Lower lobe of right lung (tissue), 2 donors: ENCODE data around the gene USO1. TPM values are rescaled to one million over a fixed set of nuclear protein-coding genes. Genes with fewer than 3 reads are reported as not detected.

ENCODE experiments used
- ATAC-seq, 2 donors: fragments of 200-7000 bp; cut with Tn5 transposase; one replicate each; pipeline ENCODE4 v1.9.1; 2020 to 2022; ENCODE audit warnings: mild to moderate bottlenecking in 2 of 2, moderate library complexity in 2 of 2
- DNase-seq: peaks from one replicate; pipeline ENCODE4 v3.0.0-alpha.2; 2020
- H3K27ac ChIP-seq: fragments of 200-600 bp; one replicate; pipeline ENCODE4 v1.8.0; 2022
- H3K27me3 ChIP-seq: fragments of 200-600 bp; one replicate; pipeline ENCODE4 v1.8.0; 2022; ENCODE audit warnings: low read depth
- H3K36me3 ChIP-seq: fragments of 200-600 bp; one replicate; pipeline ENCODE4 v1.8.0; 2022; ENCODE audit warnings: mild to moderate bottlenecking
- H3K4me1 ChIP-seq: fragments of 200-600 bp; one replicate; pipeline ENCODE4 v1.8.0; 2022
- H3K4me3 ChIP-seq: fragments of 200-600 bp; one replicate; pipeline ENCODE4 v1.8.0; 2022; ENCODE audit warnings: mild to moderate bottlenecking
- H3K9me3 ChIP-seq: fragments of 200-600 bp; one replicate; pipeline ENCODE4 v1.8.0; 2022
- CTCF ChIP-seq: fragments of 200-600 bp; IDR thresholded peaks from one replicate; pipeline ENCODE4 v1.8.0; 2022; ENCODE audit warnings: antibody characterized with exemption, mild to moderate bottlenecking
- intact Hi-C: fragments of 100-400 bp; cut with DNase I; formaldehyde crosslinking; loops from one replicate; pipeline ENCODE4 v1.11.0; 2022
- total RNA-seq: library from RNA; stranded (reverse); fragmentation: NEBNext Ultra II Directional; extraction: Animal tissue kit (Norgen Biotek cat#: 25700); gene quantifications from one replicate; pipeline ENCODE4 v1.2.1, GENCODE V29; 2021
- donor health status: DM: no; HTN: yes; CAD: no; lungs with severe emphysema.

The USO1 gene
- total RNA-seq, 1 donor from 2014 or later: 55.6 TPM

- intact Hi-C loops: no loop called here
- ATAC-seq: peak; percentile 78 to 85
- Histone ChIP-seq H3K36me3 (no peaks in the 10 kb centered on the region), H3K27me3 (no peaks in the 10 kb centered on the region), H3K4me1 (no peaks in the 10 kb centered on the region), H3K9me3 (no peaks in the 10 kb centered on the region), H3K4me3 (no peak overlapping the region), H3K27ac (no peak overlapping the region)
- no peak for TF ChIP-seq CTCF
- no peak for DNase-seq
Measured at GRCh38 chr4:75696071-75696470, 28.3 kb upstream of the USO1 start.

DNA sequence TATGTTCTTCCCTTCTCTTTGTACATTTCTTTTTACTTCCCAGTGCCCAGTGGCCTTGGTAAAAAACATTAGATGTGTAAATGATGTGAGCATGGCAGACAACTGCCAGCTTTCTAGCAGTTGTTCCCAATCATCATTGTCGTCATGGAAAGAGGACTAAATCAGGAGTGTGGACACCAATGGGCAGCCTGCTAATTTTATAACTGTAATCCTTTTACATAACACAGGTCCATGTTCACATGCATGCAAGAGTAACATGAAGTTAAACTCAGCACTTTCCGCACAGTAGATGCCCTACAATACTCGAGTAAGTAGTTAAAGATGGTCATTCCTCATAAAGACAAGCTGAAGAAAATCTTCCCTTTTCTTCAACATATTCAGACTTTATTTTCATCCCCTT is 27.8 kb upstream of the USO1 start:
- ATAC-seq (no peak), DNase-seq (no peak)
- Histone ChIP-seq H3K36me3 (no peaks in the 10 kb centered on the region), H3K4me3 (no peak overlapping the region), H3K27me3 (no peaks in the 10 kb centered on the region), H3K4me1 (no peaks in the 10 kb centered on the region), H3K27ac (no peak overlapping the region), H3K9me3 (no peaks in the 10 kb centered on the region)
- intact Hi-C loops: no loop called here
- TF ChIP-seq CTCF: no peak

- ATAC-seq: peak; percentile 76 to 86
Measured at GRCh38 chr4:75698162-75698962, 26.0 kb upstream of the USO1 start.

DNA sequence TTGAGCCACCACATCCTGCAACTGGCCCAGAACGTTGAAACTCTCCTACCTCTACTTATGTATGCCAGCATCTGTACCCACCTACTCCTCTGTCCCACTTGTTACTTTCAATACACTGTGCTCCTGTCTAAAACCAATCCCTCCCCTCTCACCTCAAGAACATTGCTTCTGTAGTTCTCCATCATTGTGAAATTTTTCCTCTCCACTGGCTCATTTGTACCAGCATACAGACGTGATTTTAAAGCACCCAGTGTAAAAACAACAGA is 25.5 kb upstream of the USO1 start:
- DNase-seq (no peak), ATAC-seq (peak; percentile 9 to 32)
- Histone ChIP-seq H3K4me1 (no peaks in the 10 kb centered on the region), H3K27ac (peak overlapping the region; percentile 59), H3K36me3 (no peaks in the 10 kb centered on the region), H3K9me3 (no peaks in the 10 kb centered on the region), H3K4me3 (no peak overlapping the region), H3K27me3 (no peaks in the 10 kb centered on the region)
- intact Hi-C loops: no loop called here
- no peak for TF ChIP-seq CTCF

More at GRCh38 chr4:75698162-75698962, 26.0 kb upstream of the USO1 start:
- H3K4me3 ChIP-seq: no peak overlapping the region
- intact Hi-C loops: no loop called here
- H3K4me1 ChIP-seq: no peaks in the 10 kb centered on the region
- no peak for DNase-seq
- no peaks in the 10 kb centered on the region for H3K9me3 ChIP-seq
- peak overlapping the region; percentile 59 for H3K27ac ChIP-seq
- no peaks in the 10 kb centered on the region for H3K27me3 ChIP-seq
- no peaks in the 10 kb centered on the region for H3K36me3 ChIP-seq
- no peak for TF ChIP-seq CTCF

DNA sequence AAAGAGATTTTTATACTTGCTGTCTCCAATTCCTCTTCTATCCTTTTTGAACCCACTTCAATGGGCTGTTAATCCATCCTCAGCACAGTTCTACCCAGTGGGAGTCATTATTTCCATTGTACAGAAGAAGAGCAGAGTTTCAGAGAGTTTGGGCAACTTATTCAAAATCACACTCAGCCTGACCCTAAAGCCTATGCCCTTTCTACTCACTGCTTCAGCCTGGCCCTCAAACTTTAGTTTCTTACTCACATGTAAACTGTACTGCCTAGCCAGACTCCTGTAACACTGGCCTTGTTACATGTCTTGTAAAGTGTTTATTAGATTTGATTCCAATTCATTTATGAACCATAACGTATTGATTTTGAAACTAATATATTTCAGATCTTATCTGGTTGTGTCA is 25.1 kb upstream of the USO1 start:
- Histone ChIP-seq H3K27ac (peak overlapping the region; percentile 59), H3K4me1 (no peaks in the 10 kb centered on the region), H3K4me3 (no peak overlapping the region), H3K27me3 (no peaks in the 10 kb centered on the region), H3K36me3 (no peaks in the 10 kb centered on the region), H3K9me3 (no peaks in the 10 kb centered on the region)
- DNase-seq (no peak), ATAC-seq (no peak)
- intact Hi-C loops: no loop called here
- TF ChIP-seq CTCF: no peak
